Stomach (tissue), 9 donors: ENCODE results near the gene LRMDA. TPM values are rescaled to one million over a fixed set of nuclear protein-coding genes. Genes with fewer than 3 reads are reported as not detected.
A peak's percentile ranks its signal among the peaks of the same experiment; 100 is the strongest.

ENCODE experiments used
- DNase-seq, 2 donors: peaks; one replicate each; pipeline versions ENCODE4 v3.0.0 to v3.0.0-alpha.2; 2013 to 2019
- H3K27ac ChIP-seq, 5 donors: fragments of 200-600 bp in 4 of 5; sonication (generic) in 4 of 5; one replicate each; pipeline ENCODE4 v1.5.1; 2013 to 2019; ENCODE audit warnings: mild to moderate bottlenecking in 1 of 5, moderate library complexity in 1 of 5
- H3K27me3 ChIP-seq, 3 donors: fragments of 200-600 bp; sonication (generic); one replicate each; pipeline ENCODE4 v1.5.1; 2017 to 2019; ENCODE audit warnings: mixed run types in 1 of 3
- H3K36me3 ChIP-seq, 4 donors: fragments of 200-600 bp; sonication (generic); 1 replicate in 3 of 4; 2 replicates in 1 of 4; pipeline ENCODE4 v1.5.1; 2016 to 2019
- H3K4me1 ChIP-seq, 4 donors: fragments of 200-600 bp; sonication (generic); one replicate each; pipeline ENCODE4 v1.5.1; 2016 to 2019
- H3K4me3 ChIP-seq, 4 donors: fragments of 200-600 bp; sonication (generic) in 3 of 4; one replicate each; pipeline ENCODE4 v1.5.1; 2016 to 2019; ENCODE audit warnings: mild to moderate bottlenecking in 1 of 4
- H3K9me3 ChIP-seq, 4 donors: fragments of 200-600 bp; sonication (generic); one replicate each; pipeline ENCODE4 v1.5.1; 2016 to 2019
- EP300 ChIP-seq: sonication (generic); formaldehyde crosslinking; IDR thresholded peaks from one replicate; pipeline ENCODE4 v1.6.1; 2017; ENCODE audit warnings: antibody characterized with exemption
- POLR2A ChIP-seq, 4 donors: fragments of 450-650 bp; IDR thresholded peaks; one replicate each; pipeline ENCODE4 v1.6.1; 2016; ENCODE audit warnings: antibody characterized with exemption in 4 of 4, control low read depth in 2 of 4, mild to moderate bottlenecking in 1 of 4, moderate library complexity in 1 of 4
- POLR2AphosphoS5 ChIP-seq, 3 donors: sonication (generic); formaldehyde crosslinking; IDR thresholded peaks; one replicate each; pipeline ENCODE4 v1.6.1; 2016; ENCODE audit warnings: antibody characterized with exemption in 3 of 3
- WGBS, 5 donors: extraction: QIAGEN DNeasy Blood & Tissue Kit in 3 of 5; methylation state at CpG; one replicate each; pipeline versions ENCODE4 v1.1.5 to v1.1.7; 2013 to 2018; 5-methylcytosine and 5-hydroxymethylcytosine counted together
- intact Hi-C: fragments of 100-400 bp; cut with DNase I; formaldehyde crosslinking; loops from one replicate; pipeline ENCODE4 v1.15.1; 2023; ENCODE audit warnings: low total_unique reads
- polyA plus RNA-seq, 3 donors: library from polyadenylated mRNA; stranded (reverse); fragments of 200-250 nt; gene quantifications; one replicate each; pipeline ENCODE4 v1.2.3, GENCODE V29; 2013
- total RNA-seq, 5 donors: library from RNA; depleted of rRNA; stranded (reverse); fragments of >200 nt; gene quantifications; one replicate each; pipeline versions ENCODE4 v1.1.0 to v1.2.3, GENCODE V29; 2014 to 2016
- TF ChIP-seq, protein P1 (sequence below), 7 experiments: fragments of 450-650 bp in 4 of 7; fragments of 200-600 bp in 3 of 7; sonication (generic) in 3 of 7; IDR thresholded peaks; one replicate each; pipeline ENCODE4 v1.5.1; 2016 to 2019; ENCODE audit warnings: antibody characterized with exemption in 7 of 7, control low read depth in 2 of 7, mild to moderate bottlenecking in 1 of 7
- donor health status: healthy with polysubstance abuse.
- donor health status: Bipolar disorder and iron deficiency.
- donor health status: healthy.

The LRMDA gene
- total and polyA plus RNA-seq, 8 donors = 1.3 to 30.2 (median 13.6) TPM; not detected in 1

DNA sequence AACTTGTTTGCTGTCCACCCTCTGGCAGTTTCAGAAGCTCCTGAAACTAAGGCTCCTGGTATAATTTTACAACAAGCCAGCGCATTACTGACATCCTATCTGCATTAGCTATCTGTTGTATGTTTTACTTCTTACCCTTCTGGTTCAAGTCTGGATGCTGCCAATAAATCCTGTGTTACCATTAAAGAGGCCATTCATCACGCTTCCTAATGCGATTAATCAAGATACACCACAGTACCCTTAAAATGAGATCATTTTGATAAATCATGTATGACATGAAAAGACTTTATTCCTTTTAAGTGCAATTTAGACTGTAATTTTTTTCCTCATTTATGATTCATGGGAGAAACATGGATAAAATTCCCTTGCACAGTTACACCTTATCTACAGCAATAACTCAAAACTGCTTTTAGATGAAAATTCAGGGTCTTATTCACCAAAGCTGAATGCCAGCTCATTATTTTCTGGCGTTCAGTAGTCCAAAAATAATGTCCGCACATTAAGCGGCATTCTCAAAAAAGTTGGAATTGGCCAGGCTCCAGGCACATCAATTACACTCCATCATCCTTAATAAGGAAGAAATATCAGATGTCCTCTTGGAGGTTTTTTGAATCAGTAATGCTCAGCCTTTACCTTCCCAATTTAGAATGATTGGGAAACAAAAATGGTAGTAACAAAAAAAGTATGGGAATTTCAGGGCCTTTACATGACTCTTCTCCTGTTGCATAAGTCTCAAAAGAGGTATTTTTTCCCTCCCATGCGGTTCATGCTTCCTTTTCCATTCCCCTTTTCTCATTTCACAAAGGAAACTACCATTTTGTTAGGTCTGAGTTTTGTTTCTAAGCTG is 878.5 kb downstream of the LRMDA start:
- DNase-seq = no peak

DNA sequence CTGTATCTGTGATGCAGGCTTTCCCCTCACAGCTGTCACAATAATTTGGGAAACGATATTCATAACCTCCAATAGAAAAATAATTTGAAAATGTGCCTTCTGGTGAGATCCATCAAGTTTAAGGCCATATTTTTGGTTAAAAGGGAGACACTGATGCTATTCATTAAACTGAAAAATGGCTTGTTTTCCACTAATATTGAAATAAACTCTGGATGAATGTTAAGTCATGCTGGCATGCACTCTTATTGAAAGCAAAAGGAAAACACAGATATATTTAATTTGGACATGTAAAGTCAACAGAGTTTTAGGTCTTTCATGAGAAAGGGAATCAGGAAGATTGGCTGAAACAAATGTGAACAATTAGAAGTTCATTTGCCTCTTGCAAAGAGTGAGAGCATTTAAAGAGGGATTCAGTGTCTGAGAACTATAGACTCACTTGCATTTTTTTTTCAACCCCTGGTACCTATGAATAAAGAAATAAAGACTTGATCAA is 879.2 kb downstream of the LRMDA start:
- peak in 1 of 2 donors; percentile 15 for DNase-seq
- no peaks in the 10 kb centered on the region for H3K36me3 ChIP-seq
- no peak overlapping the region for H3K4me3 ChIP-seq
- intact Hi-C loops = no loop called here
- H3K4me1 ChIP-seq = peaks cover 18 to 46% (median 32%) of the 10 kb centered on the region in 4 donors
- H3K27ac ChIP-seq = peak overlapping the region in 1 of 5 donors; percentile 48
- no peaks in the 10 kb centered on the region for H3K9me3 ChIP-seq
- H3K27me3 ChIP-seq = no peaks in the 10 kb centered on the region
- 37 to 78% (median 67%) methylated on average over 1 of the region's 1 CpG for WGBS, 5 donors
- TF ChIP-seq, protein P1, sequence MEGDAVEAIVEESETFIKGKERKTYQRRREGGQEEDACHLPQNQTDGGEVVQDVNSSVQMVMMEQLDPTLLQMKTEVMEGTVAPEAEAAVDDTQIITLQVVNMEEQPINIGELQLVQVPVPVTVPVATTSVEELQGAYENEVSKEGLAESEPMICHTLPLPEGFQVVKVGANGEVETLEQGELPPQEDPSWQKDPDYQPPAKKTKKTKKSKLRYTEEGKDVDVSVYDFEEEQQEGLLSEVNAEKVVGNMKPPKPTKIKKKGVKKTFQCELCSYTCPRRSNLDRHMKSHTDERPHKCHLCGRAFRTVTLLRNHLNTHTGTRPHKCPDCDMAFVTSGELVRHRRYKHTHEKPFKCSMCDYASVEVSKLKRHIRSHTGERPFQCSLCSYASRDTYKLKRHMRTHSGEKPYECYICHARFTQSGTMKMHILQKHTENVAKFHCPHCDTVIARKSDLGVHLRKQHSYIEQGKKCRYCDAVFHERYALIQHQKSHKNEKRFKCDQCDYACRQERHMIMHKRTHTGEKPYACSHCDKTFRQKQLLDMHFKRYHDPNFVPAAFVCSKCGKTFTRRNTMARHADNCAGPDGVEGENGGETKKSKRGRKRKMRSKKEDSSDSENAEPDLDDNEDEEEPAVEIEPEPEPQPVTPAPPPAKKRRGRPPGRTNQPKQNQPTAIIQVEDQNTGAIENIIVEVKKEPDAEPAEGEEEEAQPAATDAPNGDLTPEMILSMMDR (IDR thresholded peaks at IDR 0.05) = no peak
- TF ChIP-seq POLR2AphosphoS5 (IDR thresholded peaks at IDR 0.05) (no peak), POLR2A (IDR thresholded peaks at IDR 0.05) (no peak), EP300 (no peak)

More for the DNA sequence above, 878.5 kb downstream of the LRMDA start:
- Histone ChIP-seq H3K27ac (peak overlapping the region in 2 of 5 donors; percentile 13 to 48), H3K4me3 (no peak overlapping the region), H3K4me1 (peaks cover 18 to 52% (median 38%) of the 10 kb centered on the region in 4 donors), H3K27me3 (no peaks in the 10 kb centered on the region), H3K36me3 (no peaks in the 10 kb centered on the region), H3K9me3 (no peaks in the 10 kb centered on the region)
- WGBS, 5 donors = 83 to 92% (median 86%) methylated on average over 7 of the region's 7 CpGs
- intact Hi-C loops = no loop called here
- TF ChIP-seq EP300 = no peak
- TF ChIP-seq POLR2A (IDR thresholded peaks at IDR 0.05) = no peak
- TF ChIP-seq POLR2AphosphoS5 (IDR thresholded peaks at IDR 0.05) = no peak
- TF ChIP-seq, protein P1 (IDR thresholded peaks at IDR 0.05) = no peak

DNA sequence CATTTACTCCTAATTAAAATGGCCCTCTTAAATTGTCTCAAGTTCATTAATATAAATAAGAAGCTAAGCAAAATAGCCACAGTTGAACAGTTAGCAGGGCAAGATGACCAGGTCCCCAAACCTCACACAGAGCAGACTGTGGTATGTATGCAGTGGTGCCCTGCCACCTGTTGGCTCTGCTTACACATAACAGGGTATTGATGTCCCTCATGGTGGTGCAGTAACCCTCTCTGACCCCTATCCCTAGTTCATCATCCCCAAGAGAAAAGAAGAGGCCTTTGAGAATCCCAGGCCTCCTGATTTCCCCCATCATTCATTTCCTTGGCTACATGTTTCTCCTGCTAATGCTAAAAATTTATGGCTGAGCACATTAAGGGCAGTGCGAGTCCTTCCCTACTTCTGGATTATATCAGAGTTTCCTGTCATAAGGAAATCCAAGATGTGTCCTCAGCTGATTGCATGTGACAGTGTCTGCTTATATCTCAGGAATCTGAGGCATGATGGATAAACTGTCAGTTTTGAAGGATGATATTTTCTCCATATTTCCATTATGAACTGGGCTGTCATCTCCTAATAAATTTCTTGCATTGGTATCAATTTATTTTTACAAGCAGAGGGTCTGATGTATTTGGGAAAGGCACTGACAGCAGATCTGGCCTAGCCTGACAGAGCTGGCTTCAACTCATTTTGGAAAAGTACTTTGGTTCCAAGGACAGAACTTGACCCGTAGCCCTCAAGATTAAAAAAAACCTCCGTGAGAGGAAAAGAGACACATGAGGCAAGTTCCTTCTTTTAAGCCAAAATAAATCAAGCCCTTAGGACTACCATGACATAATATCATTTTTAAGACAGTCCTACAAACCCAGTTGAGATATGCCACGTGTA is 880.6 kb downstream of the LRMDA start:
- 60 to 81% (median 66%) methylated on average over 4 of the region's 4 CpGs for WGBS, 5 donors
- Histone ChIP-seq H3K9me3 (peaks cover 0 to 3% (median 0%) of the 10 kb centered on the region in 4 donors), H3K4me1 (peaks cover 8 to 39% (median 22%) of the 10 kb centered on the region in 4 donors), H3K36me3 (no peaks in the 10 kb centered on the region), H3K4me3 (no peak overlapping the region), H3K27ac (peak overlapping the region in 1 of 5 donors; percentile 31), H3K27me3 (no peaks in the 10 kb centered on the region)
- peak; percentile 43 to 68 for DNase-seq
- intact Hi-C loops = no loop called here
- TF ChIP-seq EP300 = no peak
- TF ChIP-seq, protein P1 (IDR thresholded peaks at IDR 0.05) = peak in 5 of 7 experiments; percentile 19 to 45 (median 27)

DNA sequence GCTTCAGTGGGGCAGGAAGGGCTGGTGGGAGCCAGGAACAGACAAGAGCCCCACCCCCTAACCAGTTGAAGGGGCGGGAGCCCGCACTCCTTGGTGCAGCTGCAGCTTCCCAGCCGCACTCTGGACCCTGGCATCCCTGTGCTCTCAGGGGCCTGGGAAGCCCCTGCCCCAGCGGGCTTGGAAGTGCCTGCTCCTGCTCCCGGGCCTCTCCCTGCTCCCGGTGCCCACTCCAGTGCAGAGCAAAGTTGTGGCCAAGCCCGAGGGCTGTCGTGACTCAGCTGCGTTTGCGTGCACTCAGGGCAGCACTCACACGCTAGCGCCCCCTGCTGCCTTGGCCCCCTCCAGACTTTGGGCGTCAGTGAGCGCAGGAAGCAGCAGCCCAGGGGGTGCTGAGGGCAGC is 883.8 kb downstream of the LRMDA start:
- H3K36me3 ChIP-seq = no peaks in the 10 kb centered on the region
- H3K27ac ChIP-seq = no peak overlapping the region
- 90 to 95% (median 94%) methylated on average over 5 to 14 of the region's 14 CpGs for WGBS, 5 donors
- intact Hi-C loops = no loop called here
- no peak overlapping the region for H3K4me3 ChIP-seq
- H3K27me3 ChIP-seq = no peaks in the 10 kb centered on the region
- no peak for DNase-seq
- H3K4me1 ChIP-seq = peaks cover 8 to 34% (median 15%) of the 10 kb centered on the region in 4 donors
- peaks cover 0 to 10% (median 0%) of the 10 kb centered on the region in 4 donors for H3K9me3 ChIP-seq
- TF ChIP-seq POLR2AphosphoS5 (IDR thresholded peaks at IDR 0.05) (no peak), POLR2A (IDR thresholded peaks at IDR 0.05) (no peak), EP300 (no peak)
- TF ChIP-seq, protein P1 (IDR thresholded peaks at IDR 0.05) = no peak
